Ovary (tissue), 9 donors: ENCODE results near the gene RBKS. TPM values are rescaled to one million over a fixed set of nuclear protein-coding genes. Genes with fewer than 3 reads are reported as not detected.

ENCODE experiments used
- DNase-seq, 5 donors: peaks; one replicate each; pipeline ENCODE4 v3.0.0-alpha.2; 2019 to 2020
- H3K27ac ChIP-seq, 2 donors: fragments of 200-600 bp; one replicate each; pipeline versions ENCODE4 v1.5.1 to v1.8.0; 2019 to 2022
- H3K27me3 ChIP-seq: fragments of 200-600 bp; one replicate; pipeline ENCODE4 v1.8.0; 2022
- H3K36me3 ChIP-seq: fragments of 200-600 bp; sonication (generic); one replicate; pipeline ENCODE4 v1.5.1; 2019
- H3K4me1 ChIP-seq: one replicate; pipeline ENCODE4 v1.8.1; 2013; ENCODE audit warnings: mild to moderate bottlenecking, moderate library complexity; ENCODE audit not compliant: insufficient read depth
- H3K4me3 ChIP-seq: fragments of 200-600 bp; sonication (generic); one replicate; pipeline ENCODE4 v1.5.1; 2017
- H3K9me3 ChIP-seq, 2 donors: fragments of 200-600 bp in 1 of 2; sonication (generic) in 1 of 2; one replicate each; pipeline versions ENCODE4 v1.5.1 to v1.8.1; 2013 to 2019; ENCODE audit warnings: mild to moderate bottlenecking in 1 of 2, moderate library complexity in 1 of 2
- CTCF ChIP-seq, 3 donors: fragments of 450-650 bp in 2 of 3; fragments of 200-600 bp in 1 of 3; IDR thresholded peaks; one replicate each; pipeline versions ENCODE4 v1.5.1 to v1.8.0; 2016 to 2022; ENCODE audit warnings: antibody characterized with exemption in 3 of 3, mild to moderate bottlenecking in 1 of 3
- EP300 ChIP-seq: sonication (generic); formaldehyde crosslinking; IDR thresholded peaks from one replicate; pipeline ENCODE4 v1.6.1; 2017; ENCODE audit warnings: antibody characterized with exemption
- POLR2A ChIP-seq: fragments of 450-650 bp; IDR thresholded peaks from one replicate; pipeline ENCODE4 v1.6.1; 2017; ENCODE audit warnings: antibody characterized with exemption, mild to moderate bottlenecking, moderate library complexity
- WGBS, 3 donors: extraction: QIAGEN DNeasy Blood & Tissue Kit in 1 of 3; methylation state at CpG; one replicate each; pipeline versions ENCODE4 v1.1.5 to v1.1.7; 2013 to 2017; 5-methylcytosine and 5-hydroxymethylcytosine counted together
- intact Hi-C, 4 donors: fragments of 100-400 bp; cut with DNase I; formaldehyde crosslinking; loops; one replicate each; pipeline versions ENCODE4 v1.11.0 to v1.15.1; 2022 to 2023
- polyA plus RNA-seq, 2 donors: library from polyadenylated mRNA; stranded (reverse); fragments of 200-250 nt in 1 of 2; fragments of 350-450 nt in 1 of 2; fragmentation: Illumina TruSeq in 1 of 2; extraction: RNeasy Lipid Tissue Mini Kit (QIAGEN cat#74804) in 1 of 2; gene quantifications; one replicate each; pipeline ENCODE4 v1.2.3, GENCODE V29; 2013 to 2014
- total RNA-seq, 7 donors: library from RNA; depleted of rRNA in 2 of 7; stranded (reverse); fragments of >200 nt in 2 of 7; fragmentation: NEBNext Ultra II Directional in 3 of 7; extraction: Animal tissue kit (Norgen Biotek cat#: 25700) in 3 of 7; gene quantifications; one replicate each; pipeline versions ENCODE4 v1.1.0 to v1.2.4, GENCODE V29; 2016 to 2023
- donor health status: DM: no; HTN: no; CAD: no; lungs with moderate emphysema.
- donor health status: DM: no; HTN: no; CAD: no.
- donor health status: Bipolar disorder and iron deficiency.
- donor health status: DM: yes; HTN: yes; CAD: no.
- donor health status: DM: no; HTN: no; CAD: no.
- donor health status: DM: yes; HTN: yes; CAD: no.

Gene RBKS
- total and polyA plus RNA-seq, 9 donors = 1.9 to 32.9 (median 4.0) TPM

- Histone ChIP-seq H3K27me3 (no peaks in the 10 kb centered on the region), H3K4me1 (no peaks in the 10 kb centered on the region), H3K4me3 (no peak overlapping the region), H3K27ac (no peak overlapping the region), H3K9me3 (no peaks in the 10 kb centered on the region), H3K36me3 (no peaks in the 10 kb centered on the region)
- TF ChIP-seq EP300 (no peak), CTCF (IDR thresholded peaks at IDR 0.05) (no peak), POLR2A (no peak)
- intact Hi-C loops = no loop called here
- no peak for DNase-seq
- WGBS, 3 donors = 95 to 98% (median 97%) methylated on average over 2 of the region's 2 CpGs
These were observed 87.1 kb downstream of the RBKS start for GRCh38 chr2:27803046-27803445.

GRCh38 chr2:27802547-27802946 is 87.6 kb downstream of the RBKS start:
- intact Hi-C loops = no loop called here
- WGBS, 3 donors = 95 to 97% (median 96%) methylated on average over 6 of the region's 6 CpGs
- H3K27ac ChIP-seq = no peak overlapping the region

GRCh38 chr2:27800856-27801255 is 89.3 kb downstream of the RBKS start:
- TF ChIP-seq EP300 (no peak), POLR2A (no peak), CTCF (IDR thresholded peaks at IDR 0.05) (no peak)
- no peaks in the 10 kb centered on the region for H3K27me3 ChIP-seq
- H3K27ac ChIP-seq = no peak overlapping the region
- intact Hi-C loops = no loop called here
- H3K36me3 ChIP-seq = no peaks in the 10 kb centered on the region
- H3K9me3 ChIP-seq = no peaks in the 10 kb centered on the region
- H3K4me1 ChIP-seq = no peaks in the 10 kb centered on the region
- 87 to 94% (median 90%) methylated on average over 6 of the region's 6 CpGs for WGBS, 3 donors
- H3K4me3 ChIP-seq = no peak overlapping the region
- no peak for DNase-seq

More at GRCh38 chr2:27802547-27802946, 87.6 kb downstream of the RBKS start:
- TF ChIP-seq POLR2A (no peak), CTCF (IDR thresholded peaks at IDR 0.05) (no peak), EP300 (no peak)
- no peaks in the 10 kb centered on the region for H3K4me1 ChIP-seq
- no peaks in the 10 kb centered on the region for H3K27me3 ChIP-seq
- H3K9me3 ChIP-seq = no peaks in the 10 kb centered on the region
- no peaks in the 10 kb centered on the region for H3K36me3 ChIP-seq
- no peak for DNase-seq
- no peak overlapping the region for H3K4me3 ChIP-seq

- DNase-seq = no peak
- WGBS, 3 donors = 74 to 94% (median 79%) methylated on average over 4 of the region's 4 CpGs
- no peaks in the 10 kb centered on the region for H3K4me1 ChIP-seq
- intact Hi-C loops = no loop called here
- H3K4me3 ChIP-seq = no peak overlapping the region
- H3K27me3 ChIP-seq = no peaks in the 10 kb centered on the region
- H3K9me3 ChIP-seq = no peaks in the 10 kb centered on the region
- no peaks in the 10 kb centered on the region for H3K36me3 ChIP-seq
- TF ChIP-seq POLR2A = no peak
- no peak for TF ChIP-seq EP300
- TF ChIP-seq CTCF (IDR thresholded peaks at IDR 0.05) = no peak
- H3K27ac ChIP-seq = no peak overlapping the region
These were observed 90.6 kb downstream of the RBKS start for GRCh38 chr2:27799646-27800010.
